H1 (cell line): ENCODE data around the gene VPS13C. TPM values are rescaled to one million over a fixed set of nuclear protein-coding genes. Genes with fewer than 3 reads are reported as not detected.

Source experiments
- CTCF ChIA-PET: fragments of 300-600 bp; sonication (Branson Sonifier 250); formaldehyde crosslinking; loops from one replicate; lab custom pipeline; 2021; ENCODE audit not compliant: partially characterized antibody; lab: Charles Lee
- POLR2A ChIA-PET: fragments of 300-600 bp; sonication (Branson Sonifier 250); formaldehyde crosslinking; loops from one replicate; lab custom pipeline; 2021; ENCODE audit warnings: inconsistent platforms; ENCODE audit not compliant: partially characterized antibody; lab: Charles Lee
- DNase-seq, 2 experiments: peaks; one replicate each; pipeline versions ENCODE4 v3.0.0 to v3.0.0-alpha.2; 2010 to 2022; ENCODE audit warnings: low spot score in 2 of 2, low read depth in 1 of 2, mixed read lengths in 1 of 2
- FAIRE-seq: peaks from 2 replicates; lab custom pipeline; 2011; peaks lifted over from hg19 to GRCh38; lab: Jason Lieb, UNC
- H2AFZ ChIP-seq: 2 replicates; pipeline ENCODE4 v1.8.1; 2012; ENCODE audit warnings: low read length, inconsistent platforms
- H2AK5ac ChIP-seq: 2 replicates; pipeline ENCODE4 v1.6.1; 2013; ENCODE audit warnings: low read depth, low read length
- H2BK120ac ChIP-seq: replicated peaks from 2 replicates; pipeline ENCODE3; 2013; ENCODE audit warnings: low read depth, low read length, inconsistent platforms
- H2BK12ac ChIP-seq: 2 replicates; pipeline ENCODE4 v1.6.1; 2013; ENCODE audit warnings: low read depth, low read length
- H2BK15ac ChIP-seq: 2 replicates; pipeline ENCODE4 v1.6.1; 2013; ENCODE audit warnings: low read length
- H2BK20ac ChIP-seq: 2 replicates; pipeline ENCODE4 v1.6.1; 2013; ENCODE audit warnings: low read length
- H2BK5ac ChIP-seq: 2 replicates; pipeline ENCODE4 v1.6.1; 2013; ENCODE audit warnings: low read depth, low read length
- H3K14ac ChIP-seq: 2 replicates; pipeline ENCODE4 v1.6.1; 2013; ENCODE audit warnings: inconsistent platforms; ENCODE audit not compliant: insufficient read length
- H3K18ac ChIP-seq: 2 replicates; pipeline ENCODE4 v1.6.1; 2013; ENCODE audit warnings: low read length; ENCODE audit errors: extremely low read depth
- H3K23ac ChIP-seq: 2 replicates; pipeline ENCODE4 v1.6.1; 2013; ENCODE audit warnings: inconsistent platforms; ENCODE audit not compliant: insufficient read length
- H3K23me2 ChIP-seq: 2 replicates; pipeline ENCODE4 v1.6.1; 2013; ENCODE audit warnings: low read depth, low read length
- H3K27ac ChIP-seq: 2 replicates; pipeline ENCODE4 v1.6.1; 2011; ENCODE audit warnings: low read depth, low read length, inconsistent platforms
- H3K27me3 ChIP-seq, 4 experiments: replicated peaks in 1 of 4; 1 replicate in 1 of 4; 2 replicates in 3 of 4; pipeline versions ENCODE4 v1.6.1 to v1.8.1; 2011 to 2013; ENCODE audit warnings: low read length in 3 of 4, mild to moderate bottlenecking in 3 of 4, inconsistent platforms in 2 of 4, mixed read lengths in 2 of 4, moderate library complexity in 1 of 4; ENCODE audit not compliant: control insufficient read depth in 3 of 4, insufficient read depth in 3 of 4; ENCODE audit errors: extremely low read depth in 1 of 4
- H3K36me3 ChIP-seq, 4 experiments: 2 replicates each; pipeline versions ENCODE4 v1.6.1 to v1.8.1; 2011 to 2013; ENCODE audit warnings: mild to moderate bottlenecking in 4 of 4, low read length in 3 of 4, moderate library complexity in 2 of 4, control low read depth in 1 of 4, inconsistent platforms in 1 of 4; ENCODE audit not compliant: insufficient read depth in 4 of 4, control insufficient read depth in 2 of 4
- H3K4ac ChIP-seq: replicated peaks from 2 replicates; pipeline ENCODE3; 2013; ENCODE audit warnings: low read length, low read depth, mixed read lengths, inconsistent platforms; ENCODE audit not compliant: insufficient read length
- H3K4me1 ChIP-seq, 4 experiments: replicated peaks in 1 of 4; 1 replicate in 1 of 4; 2 replicates in 3 of 4; pipeline versions ENCODE4 v1.6.1 to v1.8.1; 2011 to 2013; ENCODE audit warnings: low read length in 3 of 4, inconsistent platforms in 2 of 4, mixed read lengths in 1 of 4; ENCODE audit not compliant: insufficient read depth in 4 of 4, control insufficient read depth in 3 of 4
- H3K4me2 ChIP-seq, 2 experiments: 2 replicates each; pipeline versions ENCODE4 v1.6.1 to v1.8.1; 2011 to 2013; ENCODE audit warnings: low read depth in 2 of 2, low read length in 2 of 2, control low read depth in 1 of 2, inconsistent platforms in 1 of 2, mild to moderate bottlenecking in 1 of 2; ENCODE audit not compliant: insufficient read depth in 1 of 2
- H3K4me3 ChIP-seq, 4 experiments: fragments of 200-600, 300-600 bp in 1 of 4; sonication (generic), shearing (Covaris generic), sonication (Bioruptor Twin) in 1 of 4; 2 replicates each; pipeline versions ENCODE4 v1.5.1 to v1.8.1; 2011 to 2016; ENCODE audit warnings: low read length in 4 of 4, low read depth in 3 of 4, control low read depth in 2 of 4, inconsistent platforms in 2 of 4, mild to moderate bottlenecking in 2 of 4, mixed read lengths in 1 of 4, moderate library complexity in 1 of 4; ENCODE audit not compliant: insufficient read depth in 2 of 4; ENCODE audit errors: extremely low read depth in 1 of 4
- H3K56ac ChIP-seq: replicated peaks from 2 replicates; pipeline ENCODE3; 2013; ENCODE audit warnings: low read depth, mild to moderate bottlenecking, mixed read lengths, low read length, inconsistent platforms; ENCODE audit not compliant: insufficient read length
- H3K79me1 ChIP-seq: 2 replicates; pipeline ENCODE4 v1.6.1; 2013; ENCODE audit warnings: low read depth, low read length, control low read depth
- H3K79me2 ChIP-seq, 2 experiments: 2 replicates each; pipeline versions ENCODE4 v1.6.1 to v1.8.1; 2012 to 2013; ENCODE audit warnings: low read length in 2 of 2, mild to moderate bottlenecking in 2 of 2, inconsistent platforms in 1 of 2; ENCODE audit not compliant: insufficient read depth in 2 of 2, control insufficient read depth in 1 of 2
- H3K9ac ChIP-seq, 4 experiments: replicated peaks in 1 of 4; 1 replicate in 1 of 4; 2 replicates in 3 of 4; pipeline versions ENCODE4 v1.6.1 to v1.8.1; 2011 to 2013; ENCODE audit warnings: low read depth in 3 of 4, low read length in 3 of 4, control low read depth in 2 of 4, mild to moderate bottlenecking in 2 of 4, moderate library complexity in 2 of 4, inconsistent platforms in 1 of 4; ENCODE audit errors: extremely low read depth in 1 of 4
- H3K9me3 ChIP-seq, 2 experiments: 2 replicates each; pipeline versions ENCODE4 v1.6.1 to v1.8.1; 2012 to 2013; ENCODE audit warnings: mild to moderate bottlenecking in 2 of 2, moderate library complexity in 2 of 2, control low read depth in 1 of 2, inconsistent platforms in 1 of 2, low read depth in 1 of 2, low read length in 1 of 2, mixed read lengths in 1 of 2; ENCODE audit not compliant: insufficient read depth in 2 of 2
- H4K20me1 ChIP-seq, 2 experiments: replicated peaks in 1 of 2; 2 replicates each; pipeline versions ENCODE3 to v1.8.1; 2011 to 2013; ENCODE audit warnings: inconsistent platforms in 2 of 2, low read length in 2 of 2, mild to moderate bottlenecking in 1 of 2; ENCODE audit not compliant: insufficient read depth in 2 of 2, control insufficient read depth in 1 of 2
- H4K5ac ChIP-seq: 2 replicates; pipeline ENCODE4 v1.6.1; 2013; ENCODE audit warnings: low read length, low read depth, mixed read lengths, inconsistent platforms; ENCODE audit not compliant: insufficient read length
- H4K8ac ChIP-seq: 2 replicates; pipeline ENCODE4 v1.8.0; 2013; ENCODE audit warnings: mild to moderate bottlenecking, moderate library complexity, low read length, inconsistent platforms; ENCODE audit not compliant: insufficient read depth; ENCODE audit errors: extremely low read depth
- H4K91ac ChIP-seq: replicated peaks from 2 replicates; pipeline ENCODE3; 2013; ENCODE audit warnings: low read length, mixed read lengths, inconsistent platforms; ENCODE audit not compliant: insufficient read length
- CBX5 ChIP-seq: fragments of 300-800, 300-1000 bp; sonication (generic); IDR thresholded peaks from 2 replicates; pipeline ENCODE4 v1.7.1; 2016; ENCODE audit warnings: antibody characterized with exemption, low read length, low read depth
- SP4 ChIP-seq: IDR thresholded peaks from 2 replicates; pipeline ENCODE4 v1.6.1; 2012; ENCODE audit warnings: low read length, inconsistent platforms
- WGBS, 2 experiments: shearing (Covaris generic) in 1 of 2; methylation state at CpG; one replicate each; pipeline versions ENCODE4 v1.1.6 to v1.1.7; 2013 to 2015; ENCODE audit warnings: low lambda C conversion rate in 2 of 2, mixed read lengths in 2 of 2, inconsistent platforms in 1 of 2, low coverage in 1 of 2, missing lambda C conversion rate in 1 of 2; ENCODE audit not compliant: insufficient replicate concordance in 2 of 2, insufficient coverage in 1 of 2, insufficient read length in 1 of 2; ENCODE audit errors: extremely low coverage in 1 of 2, missing lambda C conversion rate in 1 of 2; 5-methylcytosine and 5-hydroxymethylcytosine counted together
- polyA plus RNA-seq, 7 experiments: library from polyadenylated mRNA; depleted of rRNA in 3 of 7; stranded (reverse) in 5 of 7; unstranded in 2 of 7; fragments of >200 nt in 5 of 7; fragments of 200-250 nt in 2 of 7; gene quantifications; 1 replicate in 5 of 7; 2 replicates in 1 of 7; 4 replicates in 1 of 7; pipeline versions ENCODE4 v1.2.1 to v1.2.3, GENCODE V29; 2011 to 2013; ENCODE audit warnings: missing spikeins in 2 of 7, mixed read lengths in 2 of 7
- total RNA-seq: library from RNA; stranded (reverse); fragmentation: NEBNext Ultra II Directional; extraction: Animal tissue kit (Norgen Biotek cat#: 25700); gene quantifications from 2 replicates; pipeline ENCODE4 v1.2.1, GENCODE V29; 2021

Gene VPS13C
- total and polyA plus RNA-seq, 2 of the 8 experiments (the other 6 are each of a cell fraction or from before 2014, with no cell fraction given) = 4.8 to 18.8 TPM

DNA sequence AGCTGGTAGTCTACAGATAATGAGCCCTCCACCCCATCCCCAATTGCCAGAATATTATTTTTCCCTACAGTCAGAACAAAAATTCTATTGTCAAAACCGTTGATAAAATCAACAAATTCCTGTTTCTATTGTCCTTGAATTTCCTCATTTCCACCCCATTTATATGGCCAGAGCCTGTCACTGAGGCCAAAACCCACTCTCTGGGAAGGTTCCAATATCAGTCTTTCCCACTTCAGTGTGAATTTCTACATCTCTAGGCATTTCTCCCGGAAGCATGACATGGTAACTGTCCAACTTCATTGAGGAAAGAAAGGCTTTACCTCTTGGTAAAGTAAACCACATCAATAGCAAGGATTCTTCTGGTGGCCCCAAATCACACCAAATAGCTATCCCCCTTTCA is 48.2 kb upstream of the VPS13C start:
- Histone ChIP-seq H4K91ac (no peak overlapping the region), H2AK5ac (no peak overlapping the region), H3K36me3 (no peaks in the 10 kb centered on the region), H3K27ac (no peak overlapping the region), H3K23ac (no peak overlapping the region), H3K23me2 (no peaks in the 10 kb centered on the region), H2BK12ac (no peak overlapping the region), H3K4ac (no peak overlapping the region), H4K20me1 (no peaks in the 10 kb centered on the region), H3K56ac (no peak overlapping the region), H4K8ac (no peak overlapping the region), H3K9me3 (no peaks in the 10 kb centered on the region), H2AFZ (no peak overlapping the region), H3K27me3 (no peaks in the 10 kb centered on the region), H4K5ac (no peak overlapping the region), H3K79me2 (no peaks in the 10 kb centered on the region), H3K4me1 (no peaks in the 10 kb centered on the region), H3K4me3 (no peak overlapping the region), H3K18ac (no peak overlapping the region), H2BK5ac (no peak overlapping the region), H2BK20ac (no peak overlapping the region), H2BK120ac (no peak overlapping the region), H2BK15ac (no peak overlapping the region), H3K4me2 (no peak overlapping the region), H3K9ac (no peak overlapping the region), H3K14ac (no peak overlapping the region), H3K79me1 (no peaks in the 10 kb centered on the region)
- 85% methylated on average over 2 of the region's 2 CpGs; no CpG with 5 or more reads in 1 of the 2 experiments for WGBS, 2 experiments
- ChIA-PET CTCF (interaction anchor here (1.5 kb wide), 1 partner anchor 20 kb away, joined by 3 read pairs; no protein-coding TSS in a partner anchor), POLR2A (no interaction called here)
- DNase-seq (no peak), FAIRE-seq (no peak)
- TF ChIP-seq CBX5 = no peak
- no peak for TF ChIP-seq SP4
